Neural progenitor cell (in vitro differentiated cells): ENCODE results near the gene SHISAL2B. TPM values are rescaled to one million over a fixed set of nuclear protein-coding genes. Genes with fewer than 3 reads are reported as not detected.

Experiments used
- DNase-seq: peaks from one replicate; pipeline ENCODE4 v3.0.0-alpha.2; 2016; ENCODE audit warnings: low spot score
- H2AFZ ChIP-seq: fragments of 200-600 bp; sonication (generic); replicated peaks from 2 replicates; pipeline ENCODE4 v1.6.1; 2016; ENCODE audit warnings: antibody characterized with exemption
- H3F3A ChIP-seq: fragments of 200-600 bp; sonication (generic); 2 replicates; pipeline ENCODE4 v1.6.1; 2016; ENCODE audit warnings: antibody characterized with exemption, low read depth
- H3K27ac ChIP-seq: fragments of 200-600 bp; sonication (generic); 2 replicates; pipeline ENCODE4 v1.5.1; 2016; ENCODE audit warnings: mild to moderate bottlenecking
- H3K27me3 ChIP-seq: fragments of 200-600 bp; sonication (generic); 2 replicates; pipeline ENCODE4 v1.6.1; 2016; ENCODE audit warnings: mild to moderate bottlenecking, moderate library complexity
- H3K36me3 ChIP-seq: fragments of 200-600 bp; sonication (generic); 2 replicates; pipeline ENCODE4 v1.5.1; 2016
- H3K4me1 ChIP-seq: fragments of 200-600 bp; sonication (generic); 2 replicates; pipeline ENCODE4 v1.6.1; 2016; ENCODE audit warnings: mixed run types
- H3K4me2 ChIP-seq: fragments of 200-600 bp; sonication (generic); 2 replicates; pipeline ENCODE4 v1.6.1; 2016
- H3K4me3 ChIP-seq: fragments of 200-600 bp; sonication (generic); 2 replicates; pipeline ENCODE4 v1.5.1; 2016
- H3K79me2 ChIP-seq: fragments of 200-600 bp; sonication (generic); 2 replicates; pipeline ENCODE4 v1.6.1; 2016; ENCODE audit warnings: low read depth
- H3K9ac ChIP-seq: fragments of 200-600 bp; sonication (generic); 2 replicates; pipeline ENCODE4 v1.6.1; 2016
- H3K9me3 ChIP-seq: fragments of 200-600 bp; sonication (generic); 2 replicates; pipeline ENCODE4 v1.5.1; 2016; ENCODE audit warnings: low read depth
- H4K20me1 ChIP-seq: fragments of 200-600 bp; sonication (generic); 2 replicates; pipeline ENCODE4 v1.6.1; 2016; ENCODE audit warnings: low read depth
- H3K27ac Mint-ChIP-seq: 3 replicates; pipeline ENCODE4 v1.8.0; 2021; ENCODE audit warnings: mixed read lengths
- H3K27me3 Mint-ChIP-seq: 2 replicates; pipeline ENCODE4 v1.8.0; 2022; ENCODE audit warnings: low read depth, mild to moderate bottlenecking, inconsistent platforms, moderate library complexity, mixed read lengths; ENCODE audit not compliant: insufficient read depth
- H3K36me3 Mint-ChIP-seq: 3 replicates; pipeline ENCODE4 v1.8.0; 2021; ENCODE audit warnings: mixed read lengths
- H3K4me1 Mint-ChIP-seq: 3 replicates; pipeline ENCODE4 v1.8.0; 2021; ENCODE audit warnings: mixed read lengths
- H3K4me3 Mint-ChIP-seq: 3 replicates; pipeline ENCODE4 v1.8.0; 2021; ENCODE audit warnings: mild to moderate bottlenecking, moderate library complexity, mixed read lengths
- H3K9me3 Mint-ChIP-seq: 3 replicates; pipeline ENCODE4 v1.8.0; 2020; ENCODE audit warnings: mixed read lengths
- CTCF ChIP-seq: fragments of 200-600 bp; sonication (generic); IDR thresholded peaks from 2 replicates; pipeline ENCODE4 v1.5.1; 2017; ENCODE audit warnings: antibody characterized with exemption, mild to moderate bottlenecking
- EZH2 ChIP-seq: fragments of 200-600 bp; sonication (generic); IDR thresholded peaks from 2 replicates; pipeline ENCODE4 v1.6.1; 2017; ENCODE audit warnings: antibody characterized with exemption, mild to moderate bottlenecking, moderate library complexity
- EZH2phosphoT487 ChIP-seq: fragments of 200-600 bp; sonication (generic); IDR thresholded peaks from 2 replicates; pipeline ENCODE4 v1.6.1; 2017; ENCODE audit warnings: antibody characterized with exemption
- total RNA-seq: library from RNA; depleted of rRNA; stranded (reverse); fragments of >200 nt; gene quantifications from 2 replicates; pipeline ENCODE4 v1.2.3, GENCODE V29; 2015; ENCODE audit warnings: low replicate concordance

The SHISAL2B gene
- total RNA-seq, 1 donor from 2014 or later = 17.8 TPM

- Histone ChIP-seq H2AFZ (no peak overlapping the region), H3K9ac (no peak overlapping the region), H3K9me3 (no peaks in the 10 kb centered on the region), H3K4me3 (peak overlapping the region; percentile 90), H3K27ac (no peak overlapping the region), H3K79me2 (peaks cover 96% of the 10 kb centered on the region), H3K4me2 (peak overlapping the region; percentile 91), H3K36me3 (peaks cover 11% of the 10 kb centered on the region), H3K4me1 (peaks cover 48% of the 10 kb centered on the region), H3K27me3 (no peaks in the 10 kb centered on the region), H3F3A (peaks cover 24% of the 10 kb centered on the region), H4K20me1 (peaks cover 9% of the 10 kb centered on the region)
- Mint-ChIP-seq H3K4me1 (peaks cover 27% of the 10 kb centered on the region), H3K27me3 (peaks cover 2% of the 10 kb centered on the region), H3K4me3 (peak overlapping the region; percentile 5), H3K9me3 (no peaks in the 10 kb centered on the region), H3K36me3 (peaks cover 6% of the 10 kb centered on the region), H3K27ac (no peak overlapping the region)
- no peak for DNase-seq
- no peak for TF ChIP-seq EZH2phosphoT487
- no peak for TF ChIP-seq EZH2
These were observed 75.7 kb downstream of the SHISAL2B start for GRCh38 chr5:64765804-64766504.

GRCh38 chr5:64766941-64767340, 76.6 kb downstream of the SHISAL2B start:
- peaks cover 2% of the 10 kb centered on the region for H3K27me3 Mint-ChIP-seq
- no peak overlapping the region for H3K27ac ChIP-seq

More at GRCh38 chr5:64766941-64767340, 76.6 kb downstream of the SHISAL2B start:
- peaks cover 14% of the 10 kb centered on the region for H3F3A ChIP-seq
- H3K4me2 ChIP-seq = peak overlapping the region; percentile 91
- H3K4me1 Mint-ChIP-seq = peaks cover 25% of the 10 kb centered on the region
- H3K9ac ChIP-seq = peak overlapping the region; percentile 99
- H3K4me3 Mint-ChIP-seq = peak overlapping the region; percentile 100
- H3K4me3 ChIP-seq = peak overlapping the region; percentile 90
- peaks cover 7% of the 10 kb centered on the region for H3K36me3 ChIP-seq
- H3K36me3 Mint-ChIP-seq = peaks cover 6% of the 10 kb centered on the region
- H2AFZ ChIP-seq = no peak overlapping the region
- no peaks in the 10 kb centered on the region for H3K9me3 Mint-ChIP-seq
- no peak for TF ChIP-seq EZH2phosphoT487
- TF ChIP-seq EZH2 = no peak
- TF ChIP-seq CTCF = no peak
- H3K79me2 ChIP-seq = peaks cover 96% of the 10 kb centered on the region
- no peaks in the 10 kb centered on the region for H3K27me3 ChIP-seq
- no peak overlapping the region for H3K27ac Mint-ChIP-seq
- no peak for DNase-seq
- no peaks in the 10 kb centered on the region for H3K9me3 ChIP-seq
- H4K20me1 ChIP-seq = peaks cover 9% of the 10 kb centered on the region
- H3K4me1 ChIP-seq = peaks cover 38% of the 10 kb centered on the region

Other genes with a start within 250 kb of the SHISAL2B start
- gene RGS7BP, start 184.5 kb upstream of the SHISAL2B start, total RNA-seq = 0.43 and 1.4 TPM in 2 replicates
- 26.1 and 37.9 TPM in 2 replicates for gene SREK1IP1, start 78.2 kb downstream of the SHISAL2B start, total RNA-seq
- 40.6 and 56.6 TPM in 2 replicates for gene CWC27, start 78.4 kb downstream of the SHISAL2B start, total RNA-seq